CD4-positive, alpha-beta memory T cell (primary cell): Measurements from ENCODE around the gene CNPY4. TPM values are rescaled to one million over a fixed set of nuclear protein-coding genes. Genes with fewer than 3 reads are reported as not detected.
A peak's percentile ranks its signal among the peaks of the same experiment; 100 is the strongest.

Experiments used
- CTCF ChIA-PET: fragments of 350-600 bp; sonication (Branson Sonifier 250); formaldehyde crosslinking; loops from one replicate; lab custom pipeline; 2021; ENCODE audit warnings: inconsistent platforms; ENCODE audit not compliant: partially characterized antibody; lab: Charles Lee
- POLR2A ChIA-PET: fragments of 350-600 bp; sonication (Branson Sonifier 250); formaldehyde crosslinking; loops from one replicate; lab custom pipeline; 2021; ENCODE audit not compliant: partially characterized antibody; lab: Charles Lee
- DNase-seq, 5 donors: peaks; one replicate each; pipeline versions ENCODE4 v3.0.0 to v3.0.0-alpha.2; 2020 to 2022; ENCODE audit warnings: mixed read lengths in 1 of 5
- H3K27ac ChIP-seq: one replicate; pipeline ENCODE4 v1.7.0; 2013; ENCODE audit warnings: low read depth, low read length
- H3K27me3 ChIP-seq: 2 replicates; pipeline ENCODE4 v1.7.0; 2013; ENCODE audit warnings: mild to moderate bottlenecking, low read length, moderate library complexity; ENCODE audit not compliant: insufficient read depth
- H3K36me3 ChIP-seq: 2 replicates; pipeline ENCODE4 v1.7.0; 2013; ENCODE audit warnings: mild to moderate bottlenecking, low read length, moderate library complexity; ENCODE audit not compliant: insufficient read depth
- H3K4me1 ChIP-seq: 2 replicates; pipeline ENCODE4 v1.7.0; 2013; ENCODE audit warnings: mild to moderate bottlenecking, low read length, moderate library complexity; ENCODE audit not compliant: insufficient read depth
- H3K4me3 ChIP-seq, 2 donors: one replicate each; pipeline ENCODE4 v1.7.0; 2013; ENCODE audit warnings: low read length in 2 of 2, mild to moderate bottlenecking in 1 of 2
- H3K9me3 ChIP-seq, 2 donors: one replicate each; pipeline ENCODE4 v1.7.0; 2013; ENCODE audit warnings: low read length in 2 of 2, control low read depth in 1 of 2; ENCODE audit not compliant: control insufficient read depth in 1 of 2
- H3K27ac Mint-ChIP-seq, 7 donors: one replicate each; pipeline ENCODE4 v1.8.0; 2020 to 2021; ENCODE audit warnings: mixed read lengths in 7 of 7, mild to moderate bottlenecking in 6 of 7, inconsistent platforms in 3 of 7, moderate library complexity in 3 of 7
- H3K27me3 Mint-ChIP-seq, 2 donors: one replicate each; pipeline ENCODE4 v1.8.0; 2020 to 2021; ENCODE audit warnings: mixed read lengths in 2 of 2
- H3K36me3 Mint-ChIP-seq, 2 donors: one replicate each; pipeline ENCODE4 v1.8.0; 2020 to 2021; ENCODE audit warnings: mixed read lengths in 2 of 2, inconsistent platforms in 1 of 2, mild to moderate bottlenecking in 1 of 2
- H3K4me1 Mint-ChIP-seq, 4 donors: one replicate each; pipeline ENCODE4 v1.8.0; 2020 to 2021; ENCODE audit warnings: mixed read lengths in 4 of 4, mild to moderate bottlenecking in 1 of 4
- H3K4me3 Mint-ChIP-seq, 8 donors: one replicate each; pipeline ENCODE4 v1.8.0; 2020 to 2021; ENCODE audit warnings: mixed read lengths in 8 of 8, mild to moderate bottlenecking in 7 of 8, moderate library complexity in 6 of 8, inconsistent platforms in 3 of 8
- H3K9me3 Mint-ChIP-seq, 8 donors: one replicate each; pipeline ENCODE4 v1.8.0; 2020 to 2021; ENCODE audit warnings: mixed read lengths in 8 of 8, mild to moderate bottlenecking in 5 of 8, inconsistent platforms in 3 of 8, moderate library complexity in 1 of 8
- intact Hi-C: fragments of 100-400 bp; cut with micrococcal nuclease; formaldehyde crosslinking; loops from one replicate; pipeline ENCODE4 v1.15.1; 2023
- polyA plus RNA-seq, 2 donors: library from polyadenylated mRNA; unstranded; fragments of 300-500 nt; fragmentation: Illumina TruSeq; gene quantifications; one replicate each; pipeline ENCODE4 v1.2.3, GENCODE V29; 2021
- total RNA-seq, 2 experiments: library from RNA; stranded (reverse); gene quantifications; one replicate each; pipeline ENCODE4 v1.2.3, GENCODE V29; 2021

The CNPY4 gene
- total and polyA plus RNA-seq, 4 experiments from 2014 or later: 14.8 to 69.8 (median 46.9) TPM

GRCh38 chr7:100152937-100153666 lies 33.7 kb downstream of the CNPY4 start:
- Histone ChIP-seq H3K9me3 (no peaks in the 10 kb centered on the region), H3K4me1 (peaks cover 70% of the 10 kb centered on the region), H3K4me3 (no peak overlapping the region), H3K36me3 (peaks cover 36% of the 10 kb centered on the region), H3K27me3 (no peaks in the 10 kb centered on the region), H3K27ac (no peak overlapping the region)
- no peak for DNase-seq
- peak overlapping the region in 4 of 7 donors; percentile 61 to 84 (median 68) for H3K27ac Mint-ChIP-seq
- H3K36me3 Mint-ChIP-seq: peaks cover 17 to 57% of the 10 kb centered on the region in 2 donors
- peak overlapping the region in 1 of 8 donors; percentile 15 for H3K4me3 Mint-ChIP-seq
- peaks cover 0 to 6% (median 0%) of the 10 kb centered on the region in 8 donors for H3K9me3 Mint-ChIP-seq
- intact Hi-C loops: no loop called here
- peaks cover 32 to 74% (median 54%) of the 10 kb centered on the region in 4 donors for H3K4me1 Mint-ChIP-seq
- H3K27me3 Mint-ChIP-seq: no peaks in the 10 kb centered on the region
- ChIA-PET CTCF (no interaction called here), POLR2A (interaction anchor here (6.5 kb wide), 1 partner anchor 13 kb away, joined by 95 read pairs; the partner anchor contains the start of gene GAL3ST4)

GRCh38 chr7:100153708-100154535 lies 34.5 kb downstream of the CNPY4 start:
- H3K9me3 Mint-ChIP-seq: no peaks in the 10 kb centered on the region
- H3K27me3 ChIP-seq: no peaks in the 10 kb centered on the region
- peaks cover 17 to 53% of the 10 kb centered on the region in 2 donors for H3K36me3 Mint-ChIP-seq
- H3K27ac Mint-ChIP-seq: peak overlapping the region in 1 of 7 donors; percentile 72
- H3K4me3 Mint-ChIP-seq: peak overlapping the region in 4 of 8 donors; percentile 3 to 29 (median 20)
- H3K9me3 ChIP-seq: no peaks in the 10 kb centered on the region
- H3K4me1 ChIP-seq: peaks cover 71% of the 10 kb centered on the region
- peaks cover 26 to 70% (median 50%) of the 10 kb centered on the region in 4 donors for H3K4me1 Mint-ChIP-seq
- ChIA-PET CTCF (no interaction called here), POLR2A (interaction anchor here (1.2 to 6.4 kb wide), 3 partner anchors 14 to 24 kb away, joined by 3 to 53 read pairs (median 4); partner anchors contain the start of genes GAL3ST4, GPC2 and STAG3)
- no peak overlapping the region for H3K4me3 ChIP-seq
- no peaks in the 10 kb centered on the region for H3K27me3 Mint-ChIP-seq
- no peak for DNase-seq
- intact Hi-C loops: no loop called here
- peaks cover 36% of the 10 kb centered on the region for H3K36me3 ChIP-seq
- no peak overlapping the region for H3K27ac ChIP-seq

- Histone ChIP-seq H3K27me3 (no peaks in the 10 kb centered on the region), H3K4me3 (no peak overlapping the region), H3K36me3 (peaks cover 36% of the 10 kb centered on the region), H3K9me3 (no peaks in the 10 kb centered on the region), H3K27ac (no peak overlapping the region), H3K4me1 (peaks cover 68% of the 10 kb centered on the region)
- Mint-ChIP-seq H3K4me3 (no peak overlapping the region), H3K9me3 (no peaks in the 10 kb centered on the region), H3K36me3 (peaks cover 17 to 54% of the 10 kb centered on the region in 2 donors), H3K27ac (peak overlapping the region in 1 of 7 donors; percentile 87), H3K27me3 (no peaks in the 10 kb centered on the region), H3K4me1 (peaks cover 29 to 73% (median 52%) of the 10 kb centered on the region in 4 donors)
- intact Hi-C loops: no loop called here
- CTCF ChIA-PET: interaction anchor here (0.6 to 1.1 kb wide), 2 partner anchors 22 to 154 kb away, joined by 3 read pairs; no protein-coding TSS in a partner anchor
- no peak for DNase-seq
- POLR2A ChIA-PET: interaction anchor here (1.2 to 6.4 kb wide), 4 partner anchors 13 to 23 kb away, joined by 3 to 53 read pairs (median 6); partner anchors contain the start of genes GAL3ST4, GPC2 and STAG3
Observed at GRCh38 chr7:100154651-100155491, 35.4 kb downstream of the CNPY4 start.

GRCh38 chr7:100155553-100156317 lies 36.3 kb downstream of the CNPY4 start:
- Mint-ChIP-seq H3K36me3 (peaks cover 11 to 48% of the 10 kb centered on the region in 2 donors), H3K27me3 (no peaks in the 10 kb centered on the region), H3K4me1 (peaks cover 23 to 70% (median 46%) of the 10 kb centered on the region in 4 donors), H3K9me3 (no peaks in the 10 kb centered on the region), H3K27ac (peak overlapping the region in 4 of 7 donors; percentile 41 to 87 (median 78)), H3K4me3 (peak overlapping the region in 6 of 8 donors; percentile 41 to 88 (median 56))
- Histone ChIP-seq H3K4me3 (no peak overlapping the region), H3K27me3 (no peaks in the 10 kb centered on the region), H3K36me3 (peaks cover 36% of the 10 kb centered on the region), H3K9me3 (no peaks in the 10 kb centered on the region), H3K27ac (no peak overlapping the region), H3K4me1 (peaks cover 59% of the 10 kb centered on the region)
- ChIA-PET CTCF (interaction anchor here (1.1 kb wide), 1 partner anchor 23 kb away, joined by 3 read pairs; no protein-coding TSS in a partner anchor), POLR2A (interaction anchor here (1.2 to 6.4 kb wide), 7 partner anchors 12 to 64 kb away, joined by 3 to 53 read pairs (median 9); partner anchors contain the start of genes GAL3ST4, GPC2, PVRIG and STAG3)
- no peak for DNase-seq
- intact Hi-C loops: no loop called here

- peak in 1 of 5 donors; percentile 74 for DNase-seq
- POLR2A ChIA-PET: interaction anchor here (0.7 to 6.4 kb wide), 11 partner anchors 8 to 273 kb away, joined by 3 to 73 read pairs (median 9); partner anchors contain the start of genes GAL3ST4, GPC2, LAMTOR4 and MEPCE
Observed at GRCh38 chr7:100156331-100157068, 37.1 kb downstream of the CNPY4 start.

More at GRCh38 chr7:100156331-100157068, 37.1 kb downstream of the CNPY4 start:
- Histone ChIP-seq H3K4me1 (peaks cover 58% of the 10 kb centered on the region), H3K27ac (peak overlapping the region; percentile 80), H3K36me3 (peaks cover 35% of the 10 kb centered on the region), H3K27me3 (no peaks in the 10 kb centered on the region), H3K4me3 (no peak overlapping the region), H3K9me3 (no peaks in the 10 kb centered on the region)
- H3K27ac Mint-ChIP-seq: peak overlapping the region; percentile 82 to 96 (median 91)
- peak overlapping the region; percentile 65 to 90 (median 88) for H3K4me3 Mint-ChIP-seq
- CTCF ChIA-PET: interaction anchor here (1.0 to 2.2 kb wide), 2 partner anchors 8 to 22 kb away, joined by 3 to 8 read pairs; partner anchors contain the start of gene LAMTOR4
- peaks cover 23 to 74% (median 44%) of the 10 kb centered on the region in 4 donors for H3K4me1 Mint-ChIP-seq
- peaks cover 11 to 48% of the 10 kb centered on the region in 2 donors for H3K36me3 Mint-ChIP-seq
- intact Hi-C loops: no loop called here
- no peaks in the 10 kb centered on the region for H3K27me3 Mint-ChIP-seq
- H3K9me3 Mint-ChIP-seq: no peaks in the 10 kb centered on the region
